ENCODE measurements around the gene STON2.

GRCh38 chr14:81329640-81330381 is 70.3 kb downstream of the STON2 start:
- TF ChIP-seq, protein P1, sequence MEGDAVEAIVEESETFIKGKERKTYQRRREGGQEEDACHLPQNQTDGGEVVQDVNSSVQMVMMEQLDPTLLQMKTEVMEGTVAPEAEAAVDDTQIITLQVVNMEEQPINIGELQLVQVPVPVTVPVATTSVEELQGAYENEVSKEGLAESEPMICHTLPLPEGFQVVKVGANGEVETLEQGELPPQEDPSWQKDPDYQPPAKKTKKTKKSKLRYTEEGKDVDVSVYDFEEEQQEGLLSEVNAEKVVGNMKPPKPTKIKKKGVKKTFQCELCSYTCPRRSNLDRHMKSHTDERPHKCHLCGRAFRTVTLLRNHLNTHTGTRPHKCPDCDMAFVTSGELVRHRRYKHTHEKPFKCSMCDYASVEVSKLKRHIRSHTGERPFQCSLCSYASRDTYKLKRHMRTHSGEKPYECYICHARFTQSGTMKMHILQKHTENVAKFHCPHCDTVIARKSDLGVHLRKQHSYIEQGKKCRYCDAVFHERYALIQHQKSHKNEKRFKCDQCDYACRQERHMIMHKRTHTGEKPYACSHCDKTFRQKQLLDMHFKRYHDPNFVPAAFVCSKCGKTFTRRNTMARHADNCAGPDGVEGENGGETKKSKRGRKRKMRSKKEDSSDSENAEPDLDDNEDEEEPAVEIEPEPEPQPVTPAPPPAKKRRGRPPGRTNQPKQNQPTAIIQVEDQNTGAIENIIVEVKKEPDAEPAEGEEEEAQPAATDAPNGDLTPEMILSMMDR (IDR thresholded peaks at IDR 0.05): peak in 1 of 6 experiments; percentile 1
- TF ChIP-seq POLR2A (IDR thresholded peaks at IDR 0.05): no peak
